Measurements from ENCODE around the gene FAM184B. TPM values are rescaled to one million over a fixed set of nuclear protein-coding genes. Genes with fewer than 3 reads are reported as not detected.
A peak's percentile ranks its signal among the peaks of the same experiment; 100 is the strongest.
"Not testable (repeated sequence)": the region's sequence is repeated elsewhere in the genome, so short reads cannot be mapped to it uniquely, and the experiment has no call there.

FAM184B gene
- total RNA-seq, 1 donor from 2014 or later, result not detected

DNA sequence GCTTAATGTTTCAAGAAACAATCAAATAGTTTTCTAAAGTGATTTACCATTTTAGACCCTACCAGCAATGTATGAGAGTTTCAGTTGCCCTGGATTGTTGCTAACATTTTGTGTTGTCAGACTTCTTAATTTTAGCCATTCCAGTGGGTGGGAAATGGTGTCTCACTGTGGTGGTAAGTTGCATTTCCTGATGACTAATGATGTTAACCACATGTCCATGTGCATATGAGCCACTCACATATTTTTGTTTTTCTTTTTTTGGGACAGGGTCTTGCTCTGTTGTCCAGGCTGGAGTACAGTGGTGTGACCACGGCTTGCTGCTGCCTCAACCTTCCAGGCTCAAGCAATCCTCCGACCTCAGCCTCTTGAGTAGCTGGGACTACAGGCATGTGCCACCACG lies 118.7 kb downstream of the FAM184B start:
- DNase-seq (no peak), ATAC-seq (ENCODE audit: poor library complexity) (no peak)
- intact Hi-C loops (cut with DNase I), result no loop called here

DNA sequence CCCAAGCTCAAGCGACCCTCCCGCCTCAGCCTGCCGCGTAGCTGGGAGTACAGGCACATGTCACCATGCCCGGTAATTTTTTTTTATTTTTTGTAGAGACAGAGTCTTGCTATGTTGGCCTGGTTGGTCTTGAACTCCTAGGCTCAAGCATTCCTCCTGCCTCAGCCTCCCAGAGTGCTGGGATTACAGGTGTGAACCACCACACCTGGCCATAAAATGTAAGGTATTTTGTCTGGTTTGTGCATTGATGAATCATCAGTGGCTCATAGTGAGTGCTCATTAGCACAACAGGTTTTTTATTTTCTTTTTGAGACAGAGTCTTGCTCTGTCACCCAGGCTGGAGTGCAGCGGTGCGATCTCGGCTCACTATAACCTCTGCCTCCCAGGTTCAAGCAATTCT lies 122.2 kb downstream of the FAM184B start:
- ATAC-seq (ENCODE audit: poor library complexity); DNase-seq; intact Hi-C loops (cut with DNase I): not testable (repeated sequence)

GRCh38 chr4:17657849-17658248 lies 123.6 kb downstream of the FAM184B start:
- ATAC-seq (ENCODE audit: poor library complexity), result no peak
- no peak for DNase-seq
- intact Hi-C loops (cut with DNase I), result no loop called here

- intact Hi-C loops (cut with DNase I), result no loop called here
- no peak for ATAC-seq (ENCODE audit: poor library complexity)
- DNase-seq, result no peak
These were observed 124.3 kb downstream of the FAM184B start for GRCh38 chr4:17657090-17657489.

DNA sequence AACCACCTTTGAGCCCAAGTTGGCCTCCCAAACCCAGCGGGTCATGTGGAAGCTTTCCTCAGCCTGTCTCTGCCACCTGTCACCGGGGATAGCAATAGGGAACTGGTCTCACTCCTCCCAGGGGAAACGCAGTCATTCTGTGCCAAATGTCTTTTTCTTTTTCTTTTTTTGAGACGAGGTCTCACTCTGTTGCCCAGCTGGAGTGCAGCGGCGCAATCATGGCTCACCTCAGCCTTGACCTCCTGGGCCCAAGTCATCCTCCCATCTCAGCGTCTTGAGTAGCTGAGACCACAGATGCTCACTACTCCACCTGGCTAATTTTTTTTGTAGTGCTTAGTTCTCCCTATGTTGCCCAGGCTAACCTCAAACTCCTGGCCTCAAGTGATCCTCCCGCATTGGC lies 126.7 kb downstream of the FAM184B start:
- DNase-seq (no peak), ATAC-seq (ENCODE audit: poor library complexity) (no peak)
- intact Hi-C loops (cut with DNase I), result no loop called here

GRCh38 chr4:17650406-17650805 lies 131.0 kb downstream of the FAM184B start:
- no peak for DNase-seq
- intact Hi-C loops (cut with DNase I), result no loop called here
- ATAC-seq (ENCODE audit: poor library complexity), result no peak

GRCh38 chr4:17647927-17648326 lies 133.5 kb downstream of the FAM184B start:
- ATAC-seq (ENCODE audit: poor library complexity), result no peak

GRCh38 chr4:17647176-17647806 lies 134.1 kb downstream of the FAM184B start:
- DNase-seq, result no peak
- ATAC-seq (ENCODE audit: poor library complexity), result no peak
- intact Hi-C loops (cut with DNase I), result no loop called here

More at GRCh38 chr4:17647927-17648326, 133.5 kb downstream of the FAM184B start:
- intact Hi-C loops (cut with DNase I), result no loop called here
- DNase-seq, result no peak

GRCh38 chr4:17646693-17647092 lies 134.7 kb downstream of the FAM184B start:
- ATAC-seq (ENCODE audit: poor library complexity) (no peak), DNase-seq (no peak)
- intact Hi-C loops (cut with DNase I), result no loop called here

DNA sequence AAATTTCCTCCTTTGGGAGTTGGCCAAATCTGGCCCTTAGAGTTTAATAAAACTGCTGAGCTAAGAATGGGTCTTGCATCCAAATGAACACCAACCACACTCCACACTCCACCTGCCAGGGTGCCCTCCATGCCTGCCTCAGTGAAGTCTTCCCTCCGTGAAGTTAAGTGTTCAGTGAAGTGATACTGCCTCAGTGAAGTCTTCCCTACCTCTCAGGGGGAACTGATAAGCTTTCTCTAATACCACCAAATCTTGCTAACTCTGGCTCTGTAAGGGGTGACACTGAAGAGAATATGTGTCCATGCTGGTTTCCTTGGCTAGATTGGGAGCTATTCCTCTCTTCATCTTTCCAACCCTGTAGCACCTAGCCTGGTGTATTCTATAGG lies 139.0 kb downstream of the FAM184B start:
- intact Hi-C loops (cut with DNase I), result no loop called here
- DNase-seq (no peak), ATAC-seq (ENCODE audit: poor library complexity) (no peak)

- DNase-seq (no peak), ATAC-seq (ENCODE audit: poor library complexity) (no peak)
- intact Hi-C loops (cut with DNase I), result loop anchor here (5.0 kb wide), 1 partner anchor 92 kb away; no protein-coding TSS in a partner anchor
These were observed 142.3 kb downstream of the FAM184B start for GRCh38 chr4:17639136-17639535.

DNA sequence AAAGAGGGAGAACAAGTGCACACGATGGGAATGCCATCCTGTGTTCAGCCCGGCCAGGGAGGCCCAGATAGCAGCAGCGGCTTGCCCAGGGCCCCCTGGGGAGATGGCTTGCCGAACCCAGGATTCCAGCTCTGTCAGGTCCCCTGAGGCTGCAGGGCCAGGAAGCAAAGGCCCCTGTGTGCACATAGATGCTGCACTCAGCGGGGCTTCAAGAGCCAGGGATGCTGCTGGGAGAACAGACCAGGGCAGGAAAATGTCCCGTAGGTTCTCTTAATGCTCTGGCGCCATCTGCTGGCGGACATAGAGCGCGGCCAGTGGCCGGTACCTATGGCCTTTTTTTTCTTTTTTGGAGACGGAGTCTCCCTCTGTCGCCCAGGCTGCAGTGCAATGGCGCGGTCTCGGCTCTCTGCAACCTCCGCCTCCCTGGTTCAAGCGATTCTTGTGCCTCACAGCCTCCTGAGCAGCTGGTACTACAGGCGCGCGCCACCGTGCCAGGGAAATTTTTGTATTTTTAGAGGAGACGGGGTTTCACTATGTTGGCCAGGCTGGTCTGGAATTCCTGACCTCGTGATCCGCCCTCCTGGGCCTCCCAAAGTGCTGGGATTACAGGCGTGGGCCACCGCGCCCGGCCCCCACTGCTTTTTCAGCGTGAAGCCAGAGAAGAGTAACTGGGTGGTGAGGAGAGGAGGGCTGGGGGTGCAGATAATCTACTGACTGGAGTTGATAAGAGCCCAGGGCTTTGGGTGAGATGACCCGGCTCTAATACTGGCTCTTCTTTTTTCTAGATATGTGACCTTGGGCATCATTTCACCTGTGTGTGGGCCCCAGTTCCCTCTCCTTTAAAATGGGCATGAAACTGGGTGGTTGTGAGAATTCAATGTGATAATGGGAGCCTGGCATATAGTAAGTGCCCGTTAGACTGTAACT lies 144.5 kb downstream of the FAM184B start:
- peak; percentile 87 for DNase-seq
- intact Hi-C loops (cut with DNase I), result loop anchor here (5.0 kb wide), 1 partner anchor 90 kb away; no protein-coding TSS in a partner anchor
- ATAC-seq (ENCODE audit: poor library complexity), result peak; percentile 92

DNA sequence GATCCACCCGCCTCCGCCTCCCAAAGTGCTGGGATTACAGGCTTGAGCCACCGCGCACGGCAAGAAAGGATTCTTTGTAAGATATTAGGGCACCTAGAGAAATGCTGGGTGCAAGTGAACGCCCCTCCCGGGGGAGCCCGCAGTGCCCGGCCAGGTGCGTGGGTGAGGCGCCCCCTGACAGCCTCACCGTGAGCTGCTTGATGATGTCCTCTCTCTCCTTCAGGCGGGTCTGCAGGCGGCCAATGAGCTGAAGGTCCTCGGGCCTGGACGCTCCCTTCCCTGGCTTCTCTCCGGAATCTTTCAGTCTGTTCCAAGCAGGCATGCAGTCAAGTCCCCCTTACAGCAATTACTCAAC lies 145.1 kb downstream of the FAM184B start:
- intact Hi-C loops (cut with DNase I), result loop anchor here (5.0 kb wide), 1 partner anchor 89 kb away; no protein-coding TSS in a partner anchor
- DNase-seq (no peak), ATAC-seq (ENCODE audit: poor library complexity) (peak; percentile 13)

DNA sequence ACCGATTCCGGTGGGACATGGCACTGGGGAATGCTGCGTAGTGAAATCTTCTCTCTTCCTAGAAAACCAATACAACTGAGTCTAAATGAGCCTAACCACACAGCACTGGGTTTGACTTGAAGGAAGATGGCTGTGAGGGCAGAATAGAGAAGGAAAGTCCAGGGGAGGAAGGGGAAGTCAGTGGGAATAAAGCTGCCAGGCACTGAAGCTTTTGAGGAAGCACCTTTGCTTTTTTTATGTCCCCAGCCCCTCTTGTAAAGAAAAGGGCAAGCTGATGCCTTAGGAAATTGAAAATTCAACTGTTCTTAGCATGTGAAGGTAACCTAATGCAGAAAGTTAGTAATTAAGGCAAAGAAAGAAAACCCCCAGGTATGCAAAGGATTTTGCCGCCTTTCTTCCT lies 146.4 kb downstream of the FAM184B start:
- intact Hi-C loops (cut with DNase I), result loop anchor here (5.0 kb wide), 1 partner anchor 88 kb away; no protein-coding TSS in a partner anchor
- ATAC-seq (ENCODE audit: poor library complexity), result no peak

GRCh38 chr4:17633600-17633999 lies 147.8 kb downstream of the FAM184B start:
- no peak for ATAC-seq (ENCODE audit: poor library complexity)
- no peak for DNase-seq
- intact Hi-C loops (cut with DNase I), result no loop called here

More for the DNA sequence above, 146.4 kb downstream of the FAM184B start:
- no peak for DNase-seq

DNA sequence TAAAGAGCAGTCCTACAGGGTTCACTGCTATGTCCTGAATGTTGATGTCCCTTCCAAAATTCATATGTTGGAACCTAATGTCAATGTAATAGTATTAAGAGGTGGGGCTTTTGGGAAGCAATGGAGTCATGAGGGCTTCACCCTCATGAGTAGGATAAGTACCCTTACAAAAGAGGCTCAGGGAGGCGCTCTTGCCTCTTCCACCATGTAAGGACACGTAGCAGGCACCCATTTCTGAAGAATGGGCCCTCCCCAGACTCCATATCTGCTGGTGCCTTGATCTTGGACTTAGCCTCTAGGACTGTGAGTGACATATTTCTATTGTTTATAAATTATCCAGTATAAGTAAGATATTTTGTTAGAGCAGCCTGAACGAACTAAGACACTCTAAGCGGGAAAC lies 151.2 kb downstream of the FAM184B start:
- ATAC-seq (ENCODE audit: poor library complexity) (no peak), DNase-seq (no peak)
- intact Hi-C loops (cut with DNase I), result no loop called here

GRCh38 chr4:17624821-17625220 lies 156.6 kb downstream of the FAM184B start:
- DNase-seq (no peak), ATAC-seq (ENCODE audit: poor library complexity) (no peak)
- intact Hi-C loops (cut with DNase I), result no loop called here

DNA sequence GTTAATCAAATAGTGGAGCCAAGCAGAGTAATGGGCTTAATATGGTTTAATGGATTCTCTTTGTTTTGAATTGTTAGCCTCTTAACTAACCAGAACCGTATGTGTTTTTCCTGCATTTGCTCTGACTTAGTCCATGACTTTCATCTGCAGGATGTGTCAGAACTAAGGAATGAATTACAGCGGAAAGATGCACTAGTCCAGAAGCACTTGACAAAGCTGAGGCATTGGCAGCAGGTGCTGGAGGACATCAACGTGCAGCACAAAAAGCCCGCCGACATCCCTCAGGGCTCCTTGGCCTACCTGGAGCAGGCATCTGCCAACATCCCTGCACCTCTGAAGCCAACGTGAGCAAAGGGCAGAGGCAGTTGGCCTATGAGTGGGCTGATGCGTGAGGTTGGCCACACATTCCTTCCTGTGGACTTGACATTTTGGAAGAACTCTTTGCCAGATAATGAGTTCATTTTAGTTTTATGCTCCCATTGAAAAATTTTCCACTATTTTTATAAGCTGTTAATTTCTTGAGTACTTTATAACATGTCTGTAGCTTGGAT lies 157.9 kb downstream of the FAM184B start:
- no peak for ATAC-seq (ENCODE audit: poor library complexity)
- intact Hi-C loops (cut with DNase I), result no loop called here
- no peak for DNase-seq

GRCh38 chr4:17619416-17620105 lies 161.9 kb downstream of the FAM184B start:
- no peak for DNase-seq
- intact Hi-C loops (cut with DNase I), result no loop called here
- ATAC-seq (ENCODE audit: poor library complexity), result peak; percentile 60

All from Right ventricle myocardium superior (tissue), 1 donor.